SK-N-SH (cell line): ENCODE results near the gene CHD8. TPM values are rescaled to one million over a fixed set of nuclear protein-coding genes. Genes with fewer than 3 reads are reported as not detected.
A peak's percentile ranks its signal among the peaks of the same experiment; 100 is the strongest.

Experiments used
- CTCF ChIA-PET: fragments of 300-600, 350-600 bp; formaldehyde crosslinking; extraction: SDS; loops from one replicate; lab custom pipeline; 2021; lab: Yijun Ruan, JAX
- POLR2A ChIA-PET: fragments of 350-600 bp; sonication (Branson Sonifier 250); formaldehyde crosslinking; extraction: SDS; loops from one replicate; lab custom pipeline; 2020; ENCODE audit warnings: antibody characterized with exemption, inconsistent platforms; lab: Yijun Ruan, JAX
- DNase-seq: peaks from one replicate; pipeline ENCODE4 v3.0.0; 2012
- H2AFZ ChIP-seq: fragments of 200-600 bp; sonication (generic); 2 replicates; pipeline ENCODE4 v1.8.1; 2016; ENCODE audit warnings: antibody characterized with exemption, mild to moderate bottlenecking, low read depth
- H3F3A ChIP-seq: fragments of 200-600 bp; sonication (generic); replicated peaks from 2 replicates; pipeline ENCODE3; 2016; ENCODE audit warnings: antibody characterized with exemption, mild to moderate bottlenecking; ENCODE audit not compliant: insufficient read depth
- H3K27ac ChIP-seq, 2 experiments: fragments of 200-500 bp in 1 of 2; fragments of 200-600 bp in 1 of 2; sonication (Bioruptor generic) in 1 of 2; sonication (generic), shearing (Covaris generic) in 1 of 2; 2 replicates each; pipeline versions ENCODE4 v1.5.1 to v1.6.1; 2014 to 2016; ENCODE audit warnings: low read depth in 2 of 2, inconsistent platforms in 1 of 2, low read length in 1 of 2, mild to moderate bottlenecking in 1 of 2, mixed read lengths in 1 of 2
- H3K27me3 ChIP-seq: fragments of 200-600 bp; sonication (generic), shearing (Covaris generic); 2 replicates; pipeline ENCODE4 v1.6.1; 2016; ENCODE audit warnings: mixed run types; ENCODE audit not compliant: insufficient read depth
- H3K36me3 ChIP-seq, 2 experiments: fragments of 200-500 bp in 1 of 2; fragments of 200-600 bp in 1 of 2; sonication (Bioruptor generic) in 1 of 2; sonication (generic) in 1 of 2; replicated peaks in 1 of 2; 2 replicates each; pipeline versions ENCODE3 to v1.5.1; 2014 to 2016; ENCODE audit warnings: low read length in 1 of 2, mild to moderate bottlenecking in 1 of 2; ENCODE audit not compliant: insufficient read depth in 2 of 2, control insufficient read depth in 1 of 2
- H3K4me1 ChIP-seq, 2 experiments: fragments of 200-500 bp in 1 of 2; fragments of 200-600 bp in 1 of 2; sonication (Bioruptor generic) in 1 of 2; sonication (generic), shearing (Covaris generic) in 1 of 2; 2 replicates each; pipeline versions ENCODE4 v1.5.1 to v1.6.1; 2014 to 2016; ENCODE audit warnings: low read depth in 1 of 2, low read length in 1 of 2, mixed run types in 1 of 2; ENCODE audit not compliant: insufficient read depth in 2 of 2, control insufficient read depth in 1 of 2
- H3K4me2 ChIP-seq: fragments of 200-600 bp; sonication (generic), shearing (Covaris generic); 2 replicates; pipeline ENCODE4 v1.6.1; 2017; ENCODE audit warnings: mixed run types
- H3K4me3 ChIP-seq, 2 experiments: fragments of 200-500 bp in 1 of 2; fragments of 200-600 bp in 1 of 2; sonication (Bioruptor generic) in 1 of 2; sonication (generic), shearing (Covaris generic) in 1 of 2; 2 replicates each; pipeline versions ENCODE4 v1.5.1 to v1.8.1; 2014 to 2016; ENCODE audit warnings: low read depth in 2 of 2, inconsistent platforms in 1 of 2, low read length in 1 of 2, mild to moderate bottlenecking in 1 of 2, mixed read lengths in 1 of 2, moderate library complexity in 1 of 2
- H3K79me2 ChIP-seq: fragments of 200-600 bp; sonication (generic); 2 replicates; pipeline ENCODE4 v1.8.1; 2017; ENCODE audit warnings: mild to moderate bottlenecking; ENCODE audit not compliant: insufficient read depth
- H3K9ac ChIP-seq: fragments of 200-600 bp; sonication (generic); 2 replicates; pipeline ENCODE4 v1.6.1; 2017; ENCODE audit warnings: mixed run types
- H3K9me2 ChIP-seq: fragments of 200-600 bp; sonication (generic); 2 replicates; pipeline ENCODE4 v1.6.1; 2017; ENCODE audit warnings: mixed run types
- H3K9me3 ChIP-seq: fragments of 200-600 bp; sonication (generic); 2 replicates; pipeline ENCODE4 v1.6.1; 2017; ENCODE audit warnings: mixed run types, mild to moderate bottlenecking, moderate library complexity
- H4K20me1 ChIP-seq: fragments of 200-600 bp; sonication (generic); 2 replicates; pipeline ENCODE4 v1.6.1; 2017; ENCODE audit warnings: mild to moderate bottlenecking, mixed run types; ENCODE audit not compliant: insufficient read depth
- CHD2 ChIP-seq: fragments of 150-350 bp; IDR thresholded peaks from 2 replicates; pipeline ENCODE4 v1.6.1; 2018; ENCODE audit warnings: low read length; ENCODE audit not compliant: partially characterized antibody
- ELF1 ChIP-seq: IDR thresholded peaks from 2 replicates; pipeline ENCODE4 v1.4.0; 2012
- GABPA ChIP-seq: IDR thresholded peaks from 2 replicates; pipeline ENCODE4 v1.4.0; 2012; ENCODE audit warnings: low read depth, mild to moderate bottlenecking
- GATA2 ChIP-seq: sonication (generic); formaldehyde crosslinking; IDR thresholded peaks from 2 replicates; pipeline ENCODE4 v1.5.0; 2020; ENCODE audit warnings: mild to moderate bottlenecking, missing genetic modification reagents
- JUND ChIP-seq: IDR thresholded peaks from 2 replicates; pipeline ENCODE4 v1.4.0; 2012
- NRF1 ChIP-seq: IDR thresholded peaks from 2 replicates; pipeline ENCODE4 v1.6.1; 2012; ENCODE audit warnings: low read depth, mild to moderate bottlenecking, low read length
- POLR2AphosphoS5 ChIP-seq: IDR thresholded peaks from 2 replicates; pipeline ENCODE4 v1.6.1; 2012; ENCODE audit warnings: low read depth, low read length
- RAD21 ChIP-seq: IDR thresholded peaks from 2 replicates; pipeline ENCODE4 v1.6.1; 2012; ENCODE audit warnings: mild to moderate bottlenecking, low read length
- RXRA ChIP-seq: IDR thresholded peaks from 2 replicates; pipeline ENCODE4 v1.4.0; 2012; ENCODE audit warnings: low read depth, mild to moderate bottlenecking, borderline replicate concordance
- TAF1 ChIP-seq: IDR thresholded peaks from 2 replicates; pipeline ENCODE4 v1.6.1; 2012; ENCODE audit warnings: low read depth, mild to moderate bottlenecking, low read length, moderate library complexity, borderline replicate concordance
- YY1 ChIP-seq: IDR thresholded peaks from 2 replicates; pipeline ENCODE4 v1.4.0; 2012; ENCODE audit warnings: low read depth, mild to moderate bottlenecking
- WGBS: methylation state at CpG from one replicate; pipeline ENCODE4 v1.1.6; 2017; ENCODE audit warnings: low lambda C conversion rate; 5-methylcytosine and 5-hydroxymethylcytosine counted together
- polyA plus RNA-seq, 3 experiments: library from polyadenylated mRNA; depleted of rRNA; stranded (reverse); fragments of >200 nt; gene quantifications; 2 replicates each; pipeline ENCODE4 v1.2.3, GENCODE V29; 2012
- TF ChIP-seq, protein P1 (sequence below): IDR thresholded peaks from 2 replicates; pipeline ENCODE4 v1.4.0; 2012; ENCODE audit warnings: low read depth, borderline replicate concordance
- TF ChIP-seq, protein P2 (sequence below): fragments of 150-350 bp; IDR thresholded peaks from 2 replicates; pipeline ENCODE4 v1.6.1; 2017; ENCODE audit warnings: antibody characterized with exemption, low read length, low read depth, borderline replicate concordance
- TF ChIP-seq, protein P3 (sequence below): IDR thresholded peaks from 2 replicates; pipeline ENCODE4 v1.4.0; 2012; ENCODE audit warnings: low read depth
- TF ChIP-seq, protein P4 (sequence below): IDR thresholded peaks from 2 replicates; pipeline ENCODE4; 2012
- TF ChIP-seq, protein P5 (sequence below): fragments of 150-350 bp; IDR thresholded peaks from 2 replicates; pipeline ENCODE4 v1.6.1; 2016; ENCODE audit warnings: mild to moderate bottlenecking, low read depth, low read length
- TF ChIP-seq, protein P6 (sequence below): IDR thresholded peaks from 2 replicates; pipeline ENCODE4 v1.6.1; 2012; ENCODE audit warnings: mild to moderate bottlenecking, low read depth, low read length, moderate library complexity

Gene CHD8
- polyA plus RNA-seq, 1 of the 3 experiments (the other 2 are of a cell fraction): 25.3 TPM

DNA sequence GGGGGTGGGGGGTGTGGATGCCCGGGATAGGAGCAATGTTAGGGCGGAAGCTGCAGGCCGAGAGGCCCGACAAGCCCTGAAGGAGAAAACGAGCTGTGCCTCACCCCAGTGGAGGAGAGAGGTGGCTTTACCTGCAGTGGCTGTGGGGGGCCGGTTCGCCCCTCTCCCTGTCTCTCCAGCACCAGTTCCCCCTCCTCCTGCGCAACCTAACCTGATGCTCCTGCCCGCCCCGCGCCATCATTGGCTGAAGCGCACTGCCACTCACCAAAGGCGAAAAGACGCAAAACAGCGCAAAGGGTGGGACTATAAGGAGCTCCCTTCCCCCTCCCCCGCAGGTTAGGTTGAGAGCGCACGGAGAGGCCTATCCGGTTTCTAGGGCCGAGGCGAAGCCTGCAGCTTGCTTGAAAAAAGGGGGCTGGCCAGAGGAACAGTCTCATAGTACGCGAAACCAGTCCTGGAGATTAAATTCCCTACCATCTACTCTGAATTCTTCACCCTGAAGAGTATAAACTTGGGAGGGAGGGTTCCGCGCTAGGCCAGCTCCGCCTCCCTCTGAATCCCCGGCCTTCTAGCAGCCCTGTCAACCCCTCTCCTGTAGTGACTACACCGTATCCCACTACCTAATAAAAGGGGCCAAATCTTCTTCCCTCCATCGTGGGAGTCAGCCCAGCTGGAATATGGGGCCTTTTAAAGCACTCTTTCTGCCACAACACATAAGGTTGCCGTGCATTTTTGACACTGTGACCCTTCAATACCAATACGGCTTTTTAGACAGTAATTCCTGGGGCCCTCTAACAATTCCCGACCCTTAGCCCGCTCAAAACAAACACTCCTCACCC, 18.6 kb downstream of the CHD8 start:
- DNase-seq: peak; percentile 93
- Histone ChIP-seq H3K4me2 (peak overlapping the region; percentile 82), H3K27ac (peak overlapping the region; percentile 85 to 90), H3K36me3 (peaks cover 14 to 19% of the 10 kb centered on the region in 2 experiments), H3K4me3 (peak overlapping the region; percentile 58 to 73), H3K9me3 (no peaks in the 10 kb centered on the region), H3K79me2 (peaks cover 94% of the 10 kb centered on the region), H3K9me2 (no peaks in the 10 kb centered on the region), H3K4me1 (peaks cover 6% of the 10 kb centered on the region in 2 experiments; a peak in 3 of 4 replicates), H2AFZ (peak overlapping the region; percentile 64), H3K27me3 (no peaks in the 10 kb centered on the region), H4K20me1 (no peaks in the 10 kb centered on the region; the same call in 1 of the 2 replicates), H3F3A (peaks cover 7% of the 10 kb centered on the region), H3K9ac (peak overlapping the region; percentile 74)
- TF ChIP-seq ELF1 (peak; percentile 80), YY1 (peak; percentile 65; the same call in 1 of the 2 replicates), GABPA (peak; percentile 54), POLR2AphosphoS5 (peak; percentile 84), TAF1 (peak; percentile 66), GATA2 (CRISPR knock-in tag) (no peak), JUND (peak; percentile 27; the same call in 1 of the 2 replicates), RAD21 (no peak), NRF1 (peak; percentile 42), CHD2 (peak; percentile 98), RXRA (no peak)
- TF ChIP-seq, protein P1, sequence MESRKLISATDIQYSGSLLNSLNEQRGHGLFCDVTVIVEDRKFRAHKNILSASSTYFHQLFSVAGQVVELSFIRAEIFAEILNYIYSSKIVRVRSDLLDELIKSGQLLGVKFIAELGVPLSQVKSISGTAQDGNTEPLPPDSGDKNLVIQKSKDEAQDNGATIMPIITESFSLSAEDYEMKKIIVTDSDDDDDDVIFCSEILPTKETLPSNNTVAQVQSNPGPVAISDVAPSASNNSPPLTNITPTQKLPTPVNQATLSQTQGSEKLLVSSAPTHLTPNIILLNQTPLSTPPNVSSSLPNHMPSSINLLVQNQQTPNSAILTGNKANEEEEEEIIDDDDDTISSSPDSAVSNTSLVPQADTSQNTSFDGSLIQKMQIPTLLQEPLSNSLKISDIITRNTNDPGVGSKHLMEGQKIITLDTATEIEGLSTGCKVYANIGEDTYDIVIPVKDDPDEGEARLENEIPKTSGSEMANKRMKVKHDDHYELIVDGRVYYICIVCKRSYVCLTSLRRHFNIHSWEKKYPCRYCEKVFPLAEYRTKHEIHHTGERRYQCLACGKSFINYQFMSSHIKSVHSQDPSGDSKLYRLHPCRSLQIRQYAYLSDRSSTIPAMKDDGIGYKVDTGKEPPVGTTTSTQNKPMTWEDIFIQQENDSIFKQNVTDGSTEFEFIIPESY: peak; percentile 67; the same call in 1 of the 2 replicates
- TF ChIP-seq, protein P2, sequence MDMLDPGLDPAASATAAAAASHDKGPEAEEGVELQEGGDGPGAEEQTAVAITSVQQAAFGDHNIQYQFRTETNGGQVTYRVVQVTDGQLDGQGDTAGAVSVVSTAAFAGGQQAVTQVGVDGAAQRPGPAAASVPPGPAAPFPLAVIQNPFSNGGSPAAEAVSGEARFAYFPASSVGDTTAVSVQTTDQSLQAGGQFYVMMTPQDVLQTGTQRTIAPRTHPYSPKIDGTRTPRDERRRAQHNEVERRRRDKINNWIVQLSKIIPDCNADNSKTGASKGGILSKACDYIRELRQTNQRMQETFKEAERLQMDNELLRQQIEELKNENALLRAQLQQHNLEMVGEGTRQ: no peak
- TF ChIP-seq, protein P3, sequence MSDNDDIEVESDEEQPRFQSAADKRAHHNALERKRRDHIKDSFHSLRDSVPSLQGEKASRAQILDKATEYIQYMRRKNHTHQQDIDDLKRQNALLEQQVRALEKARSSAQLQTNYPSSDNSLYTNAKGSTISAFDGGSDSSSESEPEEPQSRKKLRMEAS: peak; percentile 55; the same call in 1 of the 2 replicates
- TF ChIP-seq, protein P4, sequence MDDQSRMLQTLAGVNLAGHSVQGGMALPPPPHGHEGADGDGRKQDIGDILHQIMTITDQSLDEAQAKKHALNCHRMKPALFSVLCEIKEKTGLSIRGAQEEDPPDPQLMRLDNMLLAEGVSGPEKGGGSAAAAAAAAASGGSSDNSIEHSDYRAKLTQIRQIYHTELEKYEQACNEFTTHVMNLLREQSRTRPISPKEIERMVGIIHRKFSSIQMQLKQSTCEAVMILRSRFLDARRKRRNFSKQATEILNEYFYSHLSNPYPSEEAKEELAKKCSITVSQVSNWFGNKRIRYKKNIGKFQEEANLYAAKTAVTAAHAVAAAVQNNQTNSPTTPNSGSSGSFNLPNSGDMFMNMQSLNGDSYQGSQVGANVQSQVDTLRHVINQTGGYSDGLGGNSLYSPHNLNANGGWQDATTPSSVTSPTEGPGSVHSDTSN: peak; percentile 100
- TF ChIP-seq, protein P5, sequence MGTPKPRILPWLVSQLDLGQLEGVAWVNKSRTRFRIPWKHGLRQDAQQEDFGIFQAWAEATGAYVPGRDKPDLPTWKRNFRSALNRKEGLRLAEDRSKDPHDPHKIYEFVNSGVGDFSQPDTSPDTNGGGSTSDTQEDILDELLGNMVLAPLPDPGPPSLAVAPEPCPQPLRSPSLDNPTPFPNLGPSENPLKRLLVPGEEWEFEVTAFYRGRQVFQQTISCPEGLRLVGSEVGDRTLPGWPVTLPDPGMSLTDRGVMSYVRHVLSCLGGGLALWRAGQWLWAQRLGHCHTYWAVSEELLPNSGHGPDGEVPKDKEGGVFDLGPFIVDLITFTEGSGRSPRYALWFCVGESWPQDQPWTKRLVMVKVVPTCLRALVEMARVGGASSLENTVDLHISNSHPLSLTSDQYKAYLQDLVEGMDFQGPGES: peak; percentile 76
- TF ChIP-seq, protein P6, sequence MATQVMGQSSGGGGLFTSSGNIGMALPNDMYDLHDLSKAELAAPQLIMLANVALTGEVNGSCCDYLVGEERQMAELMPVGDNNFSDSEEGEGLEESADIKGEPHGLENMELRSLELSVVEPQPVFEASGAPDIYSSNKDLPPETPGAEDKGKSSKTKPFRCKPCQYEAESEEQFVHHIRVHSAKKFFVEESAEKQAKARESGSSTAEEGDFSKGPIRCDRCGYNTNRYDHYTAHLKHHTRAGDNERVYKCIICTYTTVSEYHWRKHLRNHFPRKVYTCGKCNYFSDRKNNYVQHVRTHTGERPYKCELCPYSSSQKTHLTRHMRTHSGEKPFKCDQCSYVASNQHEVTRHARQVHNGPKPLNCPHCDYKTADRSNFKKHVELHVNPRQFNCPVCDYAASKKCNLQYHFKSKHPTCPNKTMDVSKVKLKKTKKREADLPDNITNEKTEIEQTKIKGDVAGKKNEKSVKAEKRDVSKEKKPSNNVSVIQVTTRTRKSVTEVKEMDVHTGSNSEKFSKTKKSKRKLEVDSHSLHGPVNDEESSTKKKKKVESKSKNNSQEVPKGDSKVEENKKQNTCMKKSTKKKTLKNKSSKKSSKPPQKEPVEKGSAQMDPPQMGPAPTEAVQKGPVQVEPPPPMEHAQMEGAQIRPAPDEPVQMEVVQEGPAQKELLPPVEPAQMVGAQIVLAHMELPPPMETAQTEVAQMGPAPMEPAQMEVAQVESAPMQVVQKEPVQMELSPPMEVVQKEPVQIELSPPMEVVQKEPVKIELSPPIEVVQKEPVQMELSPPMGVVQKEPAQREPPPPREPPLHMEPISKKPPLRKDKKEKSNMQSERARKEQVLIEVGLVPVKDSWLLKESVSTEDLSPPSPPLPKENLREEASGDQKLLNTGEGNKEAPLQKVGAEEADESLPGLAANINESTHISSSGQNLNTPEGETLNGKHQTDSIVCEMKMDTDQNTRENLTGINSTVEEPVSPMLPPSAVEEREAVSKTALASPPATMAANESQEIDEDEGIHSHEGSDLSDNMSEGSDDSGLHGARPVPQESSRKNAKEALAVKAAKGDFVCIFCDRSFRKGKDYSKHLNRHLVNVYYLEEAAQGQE: peak; percentile 30; the same call in 1 of the 2 replicates
- 4% methylated on average over 26 of the region's 33 CpGs for WGBS
- POLR2A ChIA-PET: interaction anchor here (0.5 to 2.1 kb wide), 5 partner anchors 18 to 150 kb away, joined by 3 to 29 read pairs (median 4); partner anchors contain the start of genes CHD8, METTL3 and RAB2B
- CTCF ChIA-PET: interaction anchor here (0.9 to 1.7 kb wide), 3 partner anchors 18 to 120 kb away, joined by 3 to 11 read pairs (median 4); partner anchors contain the start of gene CHD8
